CD4-positive, alpha-beta T cell (primary cell): ENCODE results near the gene ZFYVE27. TPM values are rescaled to one million over a fixed set of nuclear protein-coding genes. Genes with fewer than 3 reads are reported as not detected.

ENCODE experiments used
- ATAC-seq: fragments of 200-7000 bp; cut with Tn5 transposase; one replicate; pipeline ENCODE4 v1.10.0; 2022; ENCODE audit warnings: mild to moderate bottlenecking; ENCODE audit not compliant: poor library complexity
- CTCF ChIA-PET: fragments of 350-600 bp; sonication (Branson Sonifier 250); formaldehyde crosslinking; loops from one replicate; lab custom pipeline; 2021; ENCODE audit warnings: antibody characterized with exemption, inconsistent platforms; lab: Charles Lee
- POLR2A ChIA-PET: fragments of 350-600 bp; sonication (Branson Sonifier 250); formaldehyde crosslinking; loops from one replicate; lab custom pipeline; 2021; ENCODE audit warnings: antibody characterized with exemption, inconsistent platforms; lab: Charles Lee
- DNase-seq, 14 experiments: peaks; one replicate each; pipeline ENCODE4 v3.0.0-alpha.2; 2013 to 2020; ENCODE audit warnings: mixed read lengths in 2 of 14
- H3K27ac ChIP-seq, 2 donors: one replicate each; pipeline versions ENCODE4 v1.5.1 to v1.7.0; 2013; ENCODE audit warnings: low read length in 2 of 2, low read depth in 1 of 2, mild to moderate bottlenecking in 1 of 2
- H3K27me3 ChIP-seq, 2 experiments: 1 replicate in 1 of 2; 2 replicates in 1 of 2; pipeline versions ENCODE4 v1.6.1 to v1.7.0; 2013; ENCODE audit warnings: low read length in 2 of 2, control low read depth in 1 of 2, mild to moderate bottlenecking in 1 of 2, moderate library complexity in 1 of 2; ENCODE audit not compliant: insufficient read depth in 2 of 2, control insufficient read depth in 1 of 2
- H3K36me3 ChIP-seq: one replicate; pipeline ENCODE4 v1.6.1; 2013; ENCODE audit warnings: low read length, control low read depth; ENCODE audit not compliant: insufficient read depth
- H3K4me1 ChIP-seq: one replicate; pipeline ENCODE4 v1.6.1; 2013; ENCODE audit warnings: low read length, control low read depth; ENCODE audit not compliant: insufficient read depth
- H3K4me3 ChIP-seq: one replicate; pipeline ENCODE4 v1.5.1; 2013; ENCODE audit warnings: mild to moderate bottlenecking, low read length, moderate library complexity
- H3K9me3 ChIP-seq, 2 experiments: 1 replicate in 1 of 2; 2 replicates in 1 of 2; pipeline versions ENCODE4 v1.6.1 to v1.7.0; 2013; ENCODE audit warnings: low read length in 2 of 2, mild to moderate bottlenecking in 2 of 2, control low read depth in 1 of 2, moderate library complexity in 1 of 2; ENCODE audit not compliant: control insufficient read depth in 1 of 2, insufficient read depth in 1 of 2
- H3K27ac Mint-ChIP-seq: one replicate; pipeline ENCODE4 v1.8.0; 2020; ENCODE audit warnings: mixed read lengths
- H3K27me3 Mint-ChIP-seq: one replicate; pipeline ENCODE4 v1.8.0; 2021; ENCODE audit warnings: mixed read lengths
- H3K36me3 Mint-ChIP-seq: one replicate; pipeline ENCODE4 v1.8.0; 2021; ENCODE audit warnings: low read depth, mixed read lengths
- H3K4me1 Mint-ChIP-seq: one replicate; pipeline ENCODE4 v1.8.0; 2021; ENCODE audit warnings: low read depth, mixed read lengths
- H3K4me3 Mint-ChIP-seq: one replicate; pipeline ENCODE4 v1.8.0; 2020; ENCODE audit warnings: mild to moderate bottlenecking, mixed read lengths
- H3K9me3 Mint-ChIP-seq: one replicate; pipeline ENCODE4 v1.8.0; 2020; ENCODE audit warnings: mixed read lengths
- intact Hi-C, 2 experiments: fragments of 100-400 bp; cut with DNase I in 1 of 2; cut with micrococcal nuclease in 1 of 2; formaldehyde crosslinking; loops; one replicate each; pipeline versions ENCODE4 v1.15.1 to v1.9.0; 2023 to 2025; cut with DNase I, micrococcal nuclease
- total RNA-seq, 174 experiments: library from RNA in 2 of 174; stranded (reverse) in 2 of 174; gene quantifications; one replicate each; pipeline ENCODE4 v1.2.3 and lab custom pipeline; 2021 to 2026
- TF ChIP-seq, protein P1 (sequence below): fragments of 200-600 bp; IDR thresholded peaks from one replicate; pipeline ENCODE4 v1.8.0; 2022; ENCODE audit warnings: antibody characterized with exemption, mild to moderate bottlenecking

The ZFYVE27 gene
- total RNA-seq, 2 experiments from 2014 or later = 58.4 to 60.6 TPM

DNA sequence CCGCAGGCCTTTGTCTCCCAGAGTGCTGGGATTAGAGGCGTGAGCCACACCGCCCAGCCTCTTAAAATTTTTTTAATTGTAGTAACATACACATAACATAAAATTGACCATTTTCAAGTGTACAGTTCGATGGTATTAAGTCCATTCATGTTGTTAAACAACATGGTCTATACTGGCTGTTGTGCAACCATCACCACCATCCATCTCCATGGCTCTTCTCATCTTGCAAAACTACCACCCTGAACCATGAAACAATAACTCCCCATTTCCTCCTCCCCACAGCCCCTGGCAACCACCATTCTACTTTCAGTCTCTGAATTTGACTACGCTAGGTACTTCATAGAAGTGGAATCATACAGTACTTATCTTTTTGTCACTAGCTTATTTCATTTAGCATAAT, 7.9 kb upstream of the ZFYVE27 start:
- intact Hi-C loops = no loop called here
- DNase-seq (no peak), ATAC-seq (no peak)
- no peaks in the 10 kb centered on the region for H3K36me3 ChIP-seq
- H3K27ac ChIP-seq = no peak overlapping the region
- H3K4me3 Mint-ChIP-seq = no peak overlapping the region
- no peaks in the 10 kb centered on the region for H3K4me1 Mint-ChIP-seq
- H3K27ac Mint-ChIP-seq = no peak overlapping the region
- POLR2A ChIA-PET = no interaction called here
- H3K4me1 ChIP-seq = no peaks in the 10 kb centered on the region
- CTCF ChIA-PET = no interaction called here
- TF ChIP-seq, protein P1, sequence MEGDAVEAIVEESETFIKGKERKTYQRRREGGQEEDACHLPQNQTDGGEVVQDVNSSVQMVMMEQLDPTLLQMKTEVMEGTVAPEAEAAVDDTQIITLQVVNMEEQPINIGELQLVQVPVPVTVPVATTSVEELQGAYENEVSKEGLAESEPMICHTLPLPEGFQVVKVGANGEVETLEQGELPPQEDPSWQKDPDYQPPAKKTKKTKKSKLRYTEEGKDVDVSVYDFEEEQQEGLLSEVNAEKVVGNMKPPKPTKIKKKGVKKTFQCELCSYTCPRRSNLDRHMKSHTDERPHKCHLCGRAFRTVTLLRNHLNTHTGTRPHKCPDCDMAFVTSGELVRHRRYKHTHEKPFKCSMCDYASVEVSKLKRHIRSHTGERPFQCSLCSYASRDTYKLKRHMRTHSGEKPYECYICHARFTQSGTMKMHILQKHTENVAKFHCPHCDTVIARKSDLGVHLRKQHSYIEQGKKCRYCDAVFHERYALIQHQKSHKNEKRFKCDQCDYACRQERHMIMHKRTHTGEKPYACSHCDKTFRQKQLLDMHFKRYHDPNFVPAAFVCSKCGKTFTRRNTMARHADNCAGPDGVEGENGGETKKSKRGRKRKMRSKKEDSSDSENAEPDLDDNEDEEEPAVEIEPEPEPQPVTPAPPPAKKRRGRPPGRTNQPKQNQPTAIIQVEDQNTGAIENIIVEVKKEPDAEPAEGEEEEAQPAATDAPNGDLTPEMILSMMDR = no peak
- H3K4me3 ChIP-seq = no peak overlapping the region
- no peaks in the 10 kb centered on the region for H3K36me3 Mint-ChIP-seq
- no peaks in the 10 kb centered on the region for H3K27me3 ChIP-seq
- no peaks in the 10 kb centered on the region for H3K9me3 ChIP-seq
- no peaks in the 10 kb centered on the region for H3K9me3 Mint-ChIP-seq
- H3K27me3 Mint-ChIP-seq = peaks cover 12% of the 10 kb centered on the region

DNA sequence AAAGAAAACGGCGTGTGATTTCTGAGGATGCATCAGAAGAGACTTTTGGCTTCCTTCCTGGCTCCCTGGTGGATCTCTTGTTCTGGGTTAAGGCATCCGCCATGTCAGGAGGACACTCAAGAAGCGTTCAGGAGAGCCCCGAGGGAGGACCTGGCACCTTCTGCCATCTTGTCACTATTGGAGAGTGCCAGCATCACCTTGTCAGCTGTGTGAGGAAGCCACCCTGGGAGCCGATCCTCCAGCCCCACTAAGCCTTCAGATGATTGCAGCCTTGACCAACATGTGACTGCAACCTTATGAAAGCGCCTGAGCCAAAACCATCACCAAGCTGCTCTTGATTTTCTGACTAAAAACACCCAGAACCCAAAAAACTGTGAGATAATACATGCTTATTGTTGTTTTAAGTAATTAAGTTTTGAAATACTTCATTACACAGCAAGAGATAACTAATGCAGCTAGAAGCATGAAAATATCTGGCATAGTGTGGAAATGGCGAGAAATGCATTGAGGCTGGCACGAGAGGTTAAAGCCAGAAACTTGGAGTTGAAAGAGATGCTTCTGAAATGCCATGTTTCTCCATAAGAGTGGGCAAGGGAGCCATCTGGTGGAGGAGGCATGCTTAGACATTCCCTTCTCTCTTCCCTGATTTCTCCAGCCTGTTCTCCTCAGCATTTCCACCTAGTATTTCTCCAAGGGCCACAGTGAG, 5.4 kb upstream of the ZFYVE27 start:
- Mint-ChIP-seq H3K4me3 (no peak overlapping the region), H3K9me3 (no peaks in the 10 kb centered on the region), H3K27ac (no peak overlapping the region), H3K27me3 (peaks cover 8% of the 10 kb centered on the region), H3K36me3 (peaks cover 4% of the 10 kb centered on the region), H3K4me1 (peaks cover 12% of the 10 kb centered on the region)
- Histone ChIP-seq H3K4me3 (no peak overlapping the region), H3K27ac (no peak overlapping the region), H3K4me1 (peaks cover 8% of the 10 kb centered on the region), H3K9me3 (no peaks in the 10 kb centered on the region), H3K36me3 (no peaks in the 10 kb centered on the region), H3K27me3 (no peaks in the 10 kb centered on the region)
- peak; percentile 27 to 82 (median 48) for DNase-seq
- TF ChIP-seq, protein P1 = peak; percentile 83
- intact Hi-C loops = loop anchor here (1.0 to 5.0 kb wide), 5 partner anchors 22 to 324 kb away; partner anchors contain the start of gene ANKRD2 (in 1 of the 2)
- peak; percentile 75 for ATAC-seq
- POLR2A ChIA-PET = no interaction called here
- CTCF ChIA-PET = interaction anchor here (0.7 to 4.4 kb wide), 7 partner anchors 22 to 55 kb away, joined by 3 to 15 read pairs (median 3); partner anchors contain the start of gene AVPI1

DNA sequence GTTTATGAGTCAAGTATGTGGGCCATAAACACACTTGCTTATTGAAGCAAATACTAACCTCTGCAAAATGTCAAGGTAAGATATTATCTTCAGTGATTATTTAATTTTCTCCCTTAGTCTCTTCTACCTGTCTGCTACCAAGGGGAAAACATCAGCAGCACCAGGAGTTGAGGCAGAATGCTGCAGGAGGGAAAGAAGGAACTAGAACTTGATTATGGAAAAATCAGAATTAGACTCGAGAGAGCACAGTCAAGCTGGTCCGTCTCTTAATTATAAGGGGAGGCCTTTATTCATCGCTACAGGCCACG, 4.9 kb upstream of the ZFYVE27 start:
- no peak overlapping the region for H3K27ac ChIP-seq
- Mint-ChIP-seq H3K27ac (no peak overlapping the region), H3K36me3 (peaks cover 9% of the 10 kb centered on the region), H3K9me3 (no peaks in the 10 kb centered on the region), H3K4me3 (no peak overlapping the region), H3K4me1 (peaks cover 17% of the 10 kb centered on the region), H3K27me3 (peaks cover 6% of the 10 kb centered on the region)
- H3K36me3 ChIP-seq = no peaks in the 10 kb centered on the region
- peaks cover 11% of the 10 kb centered on the region for H3K4me1 ChIP-seq
- H3K27me3 ChIP-seq = no peaks in the 10 kb centered on the region
- POLR2A ChIA-PET = no interaction called here
- intact Hi-C loops = loop anchor here in 1 of 2 experiments (5.0 kb wide), 1 partner anchor 325 kb away; no protein-coding TSS in a partner anchor
- H3K4me3 ChIP-seq = no peak overlapping the region
- no peaks in the 10 kb centered on the region for H3K9me3 ChIP-seq
- CTCF ChIA-PET = interaction anchor here (1.0 to 4.4 kb wide), 3 partner anchors 22 to 56 kb away, joined by 5 to 15 read pairs (median 11); no protein-coding TSS in a partner anchor
- no peak for DNase-seq
- TF ChIP-seq, protein P1 = peak; percentile 52
- ATAC-seq = no peak
